Upper lobe of left lung (tissue), 4 donors: ENCODE measurements around the gene UBASH3B.

ENCODE experiments used
- CTCF ChIP-seq, 6 experiments: fragments of 450-650 bp in 4 of 6; fragments of 200-600 bp in 2 of 6; sonication (generic) in 2 of 6; IDR thresholded peaks; one replicate each; pipeline ENCODE4 v1.5.1; 2016 to 2019; ENCODE audit warnings: antibody characterized with exemption in 6 of 6
- EP300 ChIP-seq, 4 donors: sonication (generic); formaldehyde crosslinking; IDR thresholded peaks; one replicate each; pipeline ENCODE4 v1.5.1; 2017; ENCODE audit warnings: antibody characterized with exemption in 4 of 4, control low read depth in 2 of 4
- POLR2A ChIP-seq, 4 donors: fragments of 450-650 bp; IDR thresholded peaks; one replicate each; pipeline ENCODE4 v1.5.1; 2016 to 2017; ENCODE audit warnings: antibody characterized with exemption in 4 of 4, mild to moderate bottlenecking in 2 of 4
- POLR2AphosphoS5 ChIP-seq, 2 donors: sonication (generic); formaldehyde crosslinking; IDR thresholded peaks; one replicate each; pipeline ENCODE4 v1.5.1; 2017; ENCODE audit warnings: antibody characterized with exemption in 2 of 2

- TF ChIP-seq CTCF (IDR thresholded peaks at IDR 0.05) (no peak), POLR2A (IDR thresholded peaks at IDR 0.05) (no peak), POLR2AphosphoS5 (IDR thresholded peaks at IDR 0.05) (no peak), EP300 (IDR thresholded peaks at IDR 0.05) (no peak)
Measured at GRCh38 chr11:122754028-122754427, 98.5 kb downstream of the UBASH3B start.
